ENCODE results near the gene TAF10.

TAF10 gene

GRCh38 chr11:6574816-6575715 lies 37.0 kb downstream of the TAF10 start:
- no peak overlapping the region for H4K91ac ChIP-seq (ENCODE audit: low read depth, low read length)
- H3K18ac ChIP-seq (ENCODE audit: low read length), result no peak overlapping the region
- no peak overlapping the region for H2AK5ac ChIP-seq (ENCODE audit: low read length)
- no peak overlapping the region for H4K8ac ChIP-seq (ENCODE audit: low read depth, low read length)
- H3K4me3 ChIP-seq (ENCODE audit: low read depth, low read length), result no peak overlapping the region
- peaks cover 2% of the 10 kb centered on the region for H3K79me1 ChIP-seq (ENCODE audit: low read length)
- H2BK120ac ChIP-seq (ENCODE audit: insufficient read depth, low read length, poor library complexity), result no peak overlapping the region
- no peaks in the 10 kb centered on the region for H3K79me2 ChIP-seq (ENCODE audit: control insufficient read depth, insufficient read depth, low read length, poor library complexity)
- H3K27ac ChIP-seq (ENCODE audit: low read depth, low read length), result no peak overlapping the region
- H3K9ac ChIP-seq (ENCODE audit: low read length), result no peak overlapping the region
- no peak overlapping the region for H2AFZ ChIP-seq (ENCODE audit: insufficient read depth, low read length, poor library complexity)
- peaks cover 4 to 8% of the 10 kb centered on the region in 2 experiments for H3K4me1 ChIP-seq (ENCODE audit: control insufficient read depth in 1 of 2, insufficient read depth in 2 of 2, low read length in 2 of 2)
- no peak overlapping the region for H3K14ac ChIP-seq (ENCODE audit: low read length)
- no peak for DNase-seq
- H3K23ac ChIP-seq (ENCODE audit: low read length), result no peak overlapping the region
- H3K4me2 ChIP-seq (ENCODE audit: low read length), result no peak overlapping the region
- H4K12ac ChIP-seq (ENCODE audit: low read depth, low read length), result no peak overlapping the region
- no peak overlapping the region for H2BK12ac ChIP-seq (ENCODE audit: low read length)
- peaks cover 3% of the 10 kb centered on the region for H3K9me3 ChIP-seq (ENCODE audit: insufficient read depth, low read depth, low read length)
- no peak overlapping the region for H2BK5ac ChIP-seq (ENCODE audit: low read depth, low read length, poor library complexity)
- H3K27me3 ChIP-seq (ENCODE audit: insufficient read depth, low read length), result no peaks in the 10 kb centered on the region
- H3K4ac ChIP-seq (ENCODE audit: low read depth, low read length), result no peak overlapping the region
- H3K36me3 ChIP-seq (ENCODE audit: control insufficient read depth in 1 of 2, insufficient read depth in 2 of 2, low read length in 2 of 2), result no peaks in the 10 kb centered on the region
- WGBS (ENCODE audit: extremely low coverage, insufficient coverage, insufficient read length), result no CpG with 5 or more reads among the region's 6 CpGs

DNA sequence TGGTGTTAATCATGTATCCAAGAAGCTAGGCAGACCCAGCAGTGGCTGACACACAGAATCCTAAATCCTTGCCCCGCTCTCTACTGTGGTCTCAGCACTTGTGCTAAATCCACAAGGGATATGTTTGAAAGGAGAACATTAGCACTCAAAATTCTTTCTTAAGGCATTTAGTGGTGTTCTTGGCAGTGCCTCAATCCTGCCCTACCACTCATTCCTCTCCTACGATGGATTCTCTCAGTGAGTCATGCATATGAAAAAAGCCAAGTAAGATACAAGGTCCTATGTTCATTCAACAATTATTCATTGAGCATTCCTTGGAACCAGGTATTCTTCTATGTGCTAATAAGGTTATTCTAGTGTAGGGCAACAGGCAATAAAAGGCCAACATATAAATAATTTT lies 39.8 kb downstream of the TAF10 start:
- Histone ChIP-seq H4K8ac (ENCODE audit: low read depth, low read length) (no peak overlapping the region), H2BK5ac (ENCODE audit: low read depth, low read length, poor library complexity) (no peak overlapping the region), H3K23ac (ENCODE audit: low read length) (no peak overlapping the region), H3K36me3 (ENCODE audit: control insufficient read depth in 1 of 2, insufficient read depth in 2 of 2, low read length in 2 of 2) (no peaks in the 10 kb centered on the region), H3K9me3 (ENCODE audit: insufficient read depth, low read depth, low read length) (peaks cover 5% of the 10 kb centered on the region), H4K91ac (ENCODE audit: low read depth, low read length) (no peak overlapping the region), H3K4ac (ENCODE audit: low read depth, low read length) (no peak overlapping the region), H2BK120ac (ENCODE audit: insufficient read depth, low read length, poor library complexity) (no peak overlapping the region), H3K4me1 (ENCODE audit: control insufficient read depth in 1 of 2, insufficient read depth in 2 of 2, low read length in 2 of 2) (peaks cover 8 to 10% of the 10 kb centered on the region in 2 experiments), H3K79me1 (ENCODE audit: low read length) (peaks cover 2% of the 10 kb centered on the region), H3K14ac (ENCODE audit: low read length) (no peak overlapping the region), H3K9ac (ENCODE audit: low read length) (no peak overlapping the region), H3K4me2 (ENCODE audit: low read length) (no peak overlapping the region), H3K18ac (ENCODE audit: low read length) (no peak overlapping the region), H3K27ac (ENCODE audit: low read depth, low read length) (no peak overlapping the region), H3K79me2 (ENCODE audit: control insufficient read depth, insufficient read depth, low read length, poor library complexity) (no peaks in the 10 kb centered on the region), H2BK12ac (ENCODE audit: low read length) (no peak overlapping the region), H3K27me3 (ENCODE audit: insufficient read depth, low read length) (no peaks in the 10 kb centered on the region), H2AFZ (ENCODE audit: insufficient read depth, low read length, poor library complexity) (no peak overlapping the region), H3K4me3 (ENCODE audit: low read depth, low read length) (no peak overlapping the region), H2AK5ac (ENCODE audit: low read length) (no peak overlapping the region), H4K12ac (ENCODE audit: low read depth, low read length) (no peak overlapping the region)
- DNase-seq, result no peak
- WGBS (ENCODE audit: extremely low coverage, insufficient coverage, insufficient read length), result no CpG with 5 or more reads among the region's 2 CpGs

GRCh38 chr11:6571434-6572008 lies 40.5 kb downstream of the TAF10 start:
- H2AFZ ChIP-seq (ENCODE audit: insufficient read depth, low read length, poor library complexity), result no peak overlapping the region
- no peak overlapping the region for H2BK12ac ChIP-seq (ENCODE audit: low read length)
- no peak overlapping the region for H2AK5ac ChIP-seq (ENCODE audit: low read length)
- H3K4me1 ChIP-seq (ENCODE audit: control insufficient read depth in 1 of 2, insufficient read depth in 2 of 2, low read length in 2 of 2), result peaks cover 4 to 5% of the 10 kb centered on the region in 2 experiments
- no peak overlapping the region for H3K18ac ChIP-seq (ENCODE audit: low read length)
- H3K4ac ChIP-seq (ENCODE audit: low read depth, low read length), result no peak overlapping the region
- H3K27ac ChIP-seq (ENCODE audit: low read depth, low read length), result no peak overlapping the region
- H2BK5ac ChIP-seq (ENCODE audit: low read depth, low read length, poor library complexity), result no peak overlapping the region
- no peak overlapping the region for H2BK120ac ChIP-seq (ENCODE audit: insufficient read depth, low read length, poor library complexity)
- no peak overlapping the region for H3K14ac ChIP-seq (ENCODE audit: low read length)
- 100% methylated on average over 1 of the region's 22 CpGs for WGBS (ENCODE audit: extremely low coverage, insufficient coverage, insufficient read length)
- H3K9me3 ChIP-seq (ENCODE audit: insufficient read depth, low read depth, low read length), result peaks cover 5% of the 10 kb centered on the region
- H3K23ac ChIP-seq (ENCODE audit: low read length), result no peak overlapping the region
- no peaks in the 10 kb centered on the region for H3K36me3 ChIP-seq (ENCODE audit: control insufficient read depth in 1 of 2, insufficient read depth in 2 of 2, low read length in 2 of 2)
- H3K4me2 ChIP-seq (ENCODE audit: low read length), result no peak overlapping the region
- no peak overlapping the region for H3K9ac ChIP-seq (ENCODE audit: low read length)
- H3K79me2 ChIP-seq (ENCODE audit: control insufficient read depth, insufficient read depth, low read length, poor library complexity), result no peaks in the 10 kb centered on the region
- H3K27me3 ChIP-seq (ENCODE audit: insufficient read depth, low read length), result no peaks in the 10 kb centered on the region
- H3K79me1 ChIP-seq (ENCODE audit: low read length), result no peaks in the 10 kb centered on the region
- no peak for DNase-seq
- no peak overlapping the region for H3K4me3 ChIP-seq (ENCODE audit: low read depth, low read length)
- no peak overlapping the region for H4K12ac ChIP-seq (ENCODE audit: low read depth, low read length)
- H4K8ac ChIP-seq (ENCODE audit: low read depth, low read length), result no peak overlapping the region
- H4K91ac ChIP-seq (ENCODE audit: low read depth, low read length), result no peak overlapping the region

DNA sequence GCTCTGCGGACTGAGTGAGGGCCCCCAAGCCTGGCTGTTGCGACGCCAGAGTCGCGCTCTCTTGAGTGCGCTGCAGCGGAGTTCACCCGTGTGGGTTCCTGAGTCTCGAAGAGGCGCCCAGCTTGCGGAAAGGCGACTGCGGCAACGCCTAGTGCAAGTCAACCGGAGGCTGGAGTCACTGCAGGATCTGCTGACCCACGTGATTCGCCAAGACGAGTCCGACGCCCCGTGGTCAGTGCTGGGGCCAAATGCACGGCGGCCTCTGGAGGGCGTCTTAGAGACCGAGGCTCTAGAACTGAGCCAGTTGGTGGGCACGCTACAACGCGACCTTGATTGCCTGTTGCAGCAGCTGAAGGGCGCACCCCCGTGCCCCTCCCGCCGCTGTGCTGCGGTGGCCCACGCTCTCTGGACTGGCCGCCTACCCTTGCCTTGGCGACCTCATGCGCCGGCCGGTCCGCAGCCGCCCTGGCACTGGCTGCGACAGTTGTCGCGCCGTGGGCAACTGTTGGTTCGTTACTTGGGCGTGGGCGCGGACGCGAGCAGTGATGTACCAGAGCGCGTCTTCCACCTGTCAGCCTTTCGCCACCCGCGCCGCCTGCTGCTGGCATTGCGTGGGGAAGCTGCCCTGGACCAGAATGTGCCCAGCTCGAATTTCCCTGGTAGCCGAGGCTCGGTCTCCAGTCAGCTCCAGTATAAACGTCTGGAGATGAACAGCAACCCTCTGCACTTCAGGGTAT lies 41.2 kb downstream of the TAF10 start:
- no peak overlapping the region for H3K27ac ChIP-seq (ENCODE audit: low read depth, low read length)
- no peaks in the 10 kb centered on the region for H3K79me1 ChIP-seq (ENCODE audit: low read length)
- no peak overlapping the region for H3K9ac ChIP-seq (ENCODE audit: low read length)
- no peak overlapping the region for H3K4ac ChIP-seq (ENCODE audit: low read depth, low read length)
- no peak overlapping the region for H2BK5ac ChIP-seq (ENCODE audit: low read depth, low read length, poor library complexity)
- H3K4me3 ChIP-seq (ENCODE audit: low read depth, low read length), result no peak overlapping the region
- no peaks in the 10 kb centered on the region for H3K36me3 ChIP-seq (ENCODE audit: control insufficient read depth in 1 of 2, insufficient read depth in 2 of 2, low read length in 2 of 2)
- peaks cover 5% of the 10 kb centered on the region for H3K9me3 ChIP-seq (ENCODE audit: insufficient read depth, low read depth, low read length)
- no peak overlapping the region for H3K14ac ChIP-seq (ENCODE audit: low read length)
- H2AFZ ChIP-seq (ENCODE audit: insufficient read depth, low read length, poor library complexity), result no peak overlapping the region
- H3K27me3 ChIP-seq (ENCODE audit: insufficient read depth, low read length), result no peaks in the 10 kb centered on the region
- no peak overlapping the region for H4K12ac ChIP-seq (ENCODE audit: low read depth, low read length)
- no peak overlapping the region for H4K8ac ChIP-seq (ENCODE audit: low read depth, low read length)
- DNase-seq, result no peak
- no peak overlapping the region for H2BK12ac ChIP-seq (ENCODE audit: low read length)
- H3K4me1 ChIP-seq (ENCODE audit: control insufficient read depth in 1 of 2, insufficient read depth in 2 of 2, low read length in 2 of 2), result peaks cover 4 to 5% of the 10 kb centered on the region in 2 experiments
- no peak overlapping the region for H4K91ac ChIP-seq (ENCODE audit: low read depth, low read length)
- H3K4me2 ChIP-seq (ENCODE audit: low read length), result no peak overlapping the region
- H2BK120ac ChIP-seq (ENCODE audit: insufficient read depth, low read length, poor library complexity), result no peak overlapping the region
- no peak overlapping the region for H3K18ac ChIP-seq (ENCODE audit: low read length)
- no peak overlapping the region for H3K23ac ChIP-seq (ENCODE audit: low read length)
- H3K79me2 ChIP-seq (ENCODE audit: control insufficient read depth, insufficient read depth, low read length, poor library complexity), result no peaks in the 10 kb centered on the region
- no CpG with 5 or more reads among the region's 62 CpGs for WGBS (ENCODE audit: extremely low coverage, insufficient coverage, insufficient read length)
- H2AK5ac ChIP-seq (ENCODE audit: low read length), result no peak overlapping the region

Measured in trophoblast cell (in vitro differentiated cells and primary cell).